Measurements from ENCODE around the gene ONECUT3.
"Not testable (repeated sequence)": the region's sequence is repeated elsewhere in the genome, so short reads cannot be mapped to it uniquely, and the experiment has no call there.

Gene ONECUT3

GRCh38 chr19:1794424-1795172, 41.3 kb downstream of the ONECUT3 start:
- no peak for DNase-seq (ENCODE audit: low spot score)

GRCh38 chr19:1796395-1797142, 43.3 kb downstream of the ONECUT3 start:
- DNase-seq (ENCODE audit: low spot score), result no peak

- not testable (repeated sequence) for DNase-seq (ENCODE audit: low spot score)
Measured at GRCh38 chr19:1797313-1797712, 44.0 kb downstream of the ONECUT3 start.

GRCh38 chr19:1799695-1800342, 46.5 kb downstream of the ONECUT3 start:
- no peak for DNase-seq (ENCODE audit: low spot score)

- DNase-seq (ENCODE audit: low spot score), result no peak
Measured at GRCh38 chr19:1804858-1805257, 51.6 kb downstream of the ONECUT3 start.

GRCh38 chr19:1805401-1806183, 52.3 kb downstream of the ONECUT3 start:
- no peak for DNase-seq (ENCODE audit: low spot score)

- DNase-seq (ENCODE audit: low spot score), result no peak
Measured at GRCh38 chr19:1806184-1807029, 53.1 kb downstream of the ONECUT3 start.

- no peak for DNase-seq (ENCODE audit: low spot score)
Measured at GRCh38 chr19:1807030-1807694, 53.9 kb downstream of the ONECUT3 start.

- DNase-seq (ENCODE audit: low spot score), result peak; percentile 71
Measured at GRCh38 chr19:1807695-1808394, 54.5 kb downstream of the ONECUT3 start.

- DNase-seq (ENCODE audit: low spot score), result no peak
Measured at GRCh38 chr19:1808395-1808731, 55.1 kb downstream of the ONECUT3 start.

GRCh38 chr19:1809678-1810077, 56.4 kb downstream of the ONECUT3 start:
- no peak for DNase-seq (ENCODE audit: low spot score)

GRCh38 chr19:1810439-1811160, 57.3 kb downstream of the ONECUT3 start:
- no peak for DNase-seq (ENCODE audit: low spot score)

GRCh38 chr19:1811472-1811894, 58.2 kb downstream of the ONECUT3 start:
- DNase-seq (ENCODE audit: low spot score), result peak; percentile 95

- DNase-seq (ENCODE audit: low spot score), result no peak
Measured at GRCh38 chr19:1811942-1812425, 58.7 kb downstream of the ONECUT3 start, which contains the start of gene ATP8B3. TSS of gene ATP8B3 (minus strand) at chr19:1812276. CDS start at chr19:1811736, 540 bp downstream.

- peak; percentile 97 for DNase-seq (ENCODE audit: low spot score)
Measured at GRCh38 chr19:1812426-1813191, 59.3 kb downstream of the ONECUT3 start.

- no peak for DNase-seq (ENCODE audit: low spot score)
Measured at GRCh38 chr19:1813192-1814182, 60.2 kb downstream of the ONECUT3 start.

GRCh38 chr19:1814391-1814790, 61.1 kb downstream of the ONECUT3 start:
- DNase-seq (ENCODE audit: low spot score), result no peak

All from kidney tubule cell (primary cell).